ENCODE results near the gene GATAD1. TPM values are rescaled to one million over a fixed set of nuclear protein-coding genes. Genes with fewer than 3 reads are reported as not detected.

The GATAD1 gene
- polyA plus RNA-seq, 1 of the 3 experiments (the other 2 are of a cell fraction) = 30.6 TPM

- ChIA-PET CTCF (interaction anchor here (0.6 to 5.9 kb wide), 47 partner anchors 11 to 621 kb away, joined by 3 to 108 read pairs (median 4); partner anchors contain the start of genes AKAP9, ANKIB1, CYP51A1 and KRIT1), POLR2A (interaction anchor here (1.0 to 3.0 kb wide), 4 partner anchors 13 to 314 kb away, joined by 3 to 29 read pairs (median 6); partner anchors contain the start of genes ANKIB1, CYP51A1, KRIT1 and PEX1)
- H3F3A ChIP-seq (replicated peaks; ENCODE audit: insufficient read depth) = peaks cover 5% of the 10 kb centered on the region
- peaks cover 8 to 13% of the 10 kb centered on the region in 2 experiments; a peak in 2 of 4 replicates for H3K4me1 ChIP-seq (ENCODE audit: control insufficient read depth in 1 of 2, insufficient read depth in 2 of 2, low read depth in 1 of 2, low read length in 1 of 2)
- peaks cover 50% of the 10 kb centered on the region for H3K79me2 ChIP-seq (ENCODE audit: insufficient read depth)
- TF ChIP-seq CHD2 (IDR thresholded peaks at IDR 0.05; ENCODE audit: low read length, partially characterized antibody) = peak; percentile 37
- TF ChIP-seq EP300 (IDR thresholded peaks at IDR 0.05; ENCODE audit: borderline replicate concordance in 1 of 2, low read depth in 1 of 2, low read length in 1 of 2) = no peak
- TF ChIP-seq RFX5 (IDR thresholded peaks at IDR 0.05; ENCODE audit: low read length) = no peak
- 0 out of 2 replicates have a peak, but pooled peaks have one; percentile 45 for TF ChIP-seq YY1 (IDR thresholded peaks at IDR 0.05; ENCODE audit: low read depth)
- TF ChIP-seq, protein P1, sequence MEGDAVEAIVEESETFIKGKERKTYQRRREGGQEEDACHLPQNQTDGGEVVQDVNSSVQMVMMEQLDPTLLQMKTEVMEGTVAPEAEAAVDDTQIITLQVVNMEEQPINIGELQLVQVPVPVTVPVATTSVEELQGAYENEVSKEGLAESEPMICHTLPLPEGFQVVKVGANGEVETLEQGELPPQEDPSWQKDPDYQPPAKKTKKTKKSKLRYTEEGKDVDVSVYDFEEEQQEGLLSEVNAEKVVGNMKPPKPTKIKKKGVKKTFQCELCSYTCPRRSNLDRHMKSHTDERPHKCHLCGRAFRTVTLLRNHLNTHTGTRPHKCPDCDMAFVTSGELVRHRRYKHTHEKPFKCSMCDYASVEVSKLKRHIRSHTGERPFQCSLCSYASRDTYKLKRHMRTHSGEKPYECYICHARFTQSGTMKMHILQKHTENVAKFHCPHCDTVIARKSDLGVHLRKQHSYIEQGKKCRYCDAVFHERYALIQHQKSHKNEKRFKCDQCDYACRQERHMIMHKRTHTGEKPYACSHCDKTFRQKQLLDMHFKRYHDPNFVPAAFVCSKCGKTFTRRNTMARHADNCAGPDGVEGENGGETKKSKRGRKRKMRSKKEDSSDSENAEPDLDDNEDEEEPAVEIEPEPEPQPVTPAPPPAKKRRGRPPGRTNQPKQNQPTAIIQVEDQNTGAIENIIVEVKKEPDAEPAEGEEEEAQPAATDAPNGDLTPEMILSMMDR (IDR thresholded peaks at IDR 0.05) = peak; percentile 86
- 0 out of 2 replicates have a peak, but pooled peaks have one; percentile 24 for TF ChIP-seq POLR2AphosphoS5 (IDR thresholded peaks at IDR 0.05; ENCODE audit: low read depth, low read length)
- peak; percentile 58; the same call in 1 of the 2 replicates for TF ChIP-seq MAX (IDR thresholded peaks at IDR 0.05; ENCODE audit: low read depth)
- TF ChIP-seq PBX3 (IDR thresholded peaks at IDR 0.05) = no peak
- peak; percentile 69 for TF ChIP-seq GABPA (IDR thresholded peaks at IDR 0.05; ENCODE audit: low read depth)
- TF ChIP-seq MXI1 (IDR thresholded peaks at IDR 0.05; ENCODE audit: low read depth, low read length) = 0 out of 2 replicates have a peak, but pooled peaks have one; percentile 28
- TF ChIP-seq TEAD4 (IDR thresholded peaks at IDR 0.05; ENCODE audit: borderline replicate concordance, insufficient read depth) = no peak
- peak; percentile 59 for TF ChIP-seq ELF1 (IDR thresholded peaks at IDR 0.05)
- H3K27ac ChIP-seq (ENCODE audit: low read depth in 2 of 2, low read length in 1 of 2) = peak overlapping the region; percentile 77 to 97
- peaks cover 44 to 45% of the 10 kb centered on the region in 2 experiments for H3K36me3 ChIP-seq (replicated peaks in 1 of 2; ENCODE audit: control insufficient read depth in 1 of 2, insufficient read depth in 2 of 2, low read length in 1 of 2)
- H2AFZ ChIP-seq (ENCODE audit: low read depth) = peak overlapping the region; percentile 89
- no peaks in the 10 kb centered on the region for H3K9me2 ChIP-seq
- DNase-seq = peak; percentile 43
- no peaks in the 10 kb centered on the region for H4K20me1 ChIP-seq (ENCODE audit: insufficient read depth)
- 0% methylated on average over 11 of the region's 11 CpGs for WGBS (ENCODE audit: low lambda C conversion rate)
- peak overlapping the region; percentile 80 for H3K4me2 ChIP-seq
- peak overlapping the region; percentile 91 for H3K9ac ChIP-seq
- H3K4me3 ChIP-seq (ENCODE audit: low read depth in 2 of 2, low read length in 1 of 2) = peak overlapping the region; percentile 70 to 99
- H3K27me3 ChIP-seq (ENCODE audit: insufficient read depth) = no peaks in the 10 kb centered on the region
- no peaks in the 10 kb centered on the region for H3K9me3 ChIP-seq
These were observed 994 bp downstream of the GATAD1 start for GRCh38 chr7:92448205-92448747.

- Histone ChIP-seq H2AFZ (ENCODE audit: low read depth) (no peak overlapping the region), H4K20me1 (ENCODE audit: insufficient read depth) (no peaks in the 10 kb centered on the region), H3K9ac (no peak overlapping the region), H3K27ac (ENCODE audit: low read depth in 2 of 2, low read length in 1 of 2) (no peak overlapping the region), H3K27me3 (ENCODE audit: insufficient read depth) (no peaks in the 10 kb centered on the region), H3K36me3 (replicated peaks in 1 of 2; ENCODE audit: control insufficient read depth in 1 of 2, insufficient read depth in 2 of 2, low read length in 1 of 2) (peaks cover 75 to 79% of the 10 kb centered on the region in 2 experiments), H3K9me3 (no peaks in the 10 kb centered on the region), H3K4me2 (no peak overlapping the region), H3K4me1 (ENCODE audit: control insufficient read depth in 1 of 2, insufficient read depth in 2 of 2, low read depth in 1 of 2, low read length in 1 of 2) (peaks cover 8 to 13% of the 10 kb centered on the region in 2 experiments; a peak in 3 of 4 replicates), H3K4me3 (ENCODE audit: low read depth in 2 of 2, low read length in 1 of 2) (no peak overlapping the region), H3K9me2 (no peaks in the 10 kb centered on the region), H3F3A (replicated peaks; ENCODE audit: insufficient read depth) (peaks cover 26% of the 10 kb centered on the region), H3K79me2 (ENCODE audit: insufficient read depth) (peaks cover 50% of the 10 kb centered on the region)
- ChIA-PET CTCF (interaction anchor here (0.8 to 4.1 kb wide), 6 partner anchors 9 to 362 kb away, joined by 3 to 42 read pairs (median 4); partner anchors contain the start of gene CYP51A1), POLR2A (no interaction called here)
- TF ChIP-seq RAD21 (IDR thresholded peaks at IDR 0.05; ENCODE audit: low read length) = no peak
- TF ChIP-seq NFIC (IDR thresholded peaks at IDR 0.05; ENCODE audit: borderline replicate concordance) = no peak
- TF ChIP-seq MXI1 (IDR thresholded peaks at IDR 0.05; ENCODE audit: low read depth, low read length) = no peak
- TF ChIP-seq FOXM1 (IDR thresholded peaks at IDR 0.05; ENCODE audit: low read depth) = no peak
- DNase-seq = no peak
- WGBS (ENCODE audit: low lambda C conversion rate) = 84% methylated on average over 2 of the region's 2 CpGs
These were observed 4.4 kb downstream of the GATAD1 start for GRCh38 chr7:92451645-92452044.

Data from SK-N-SH (cell line).